Measurements from ENCODE around the gene CYP26B1. TPM values are rescaled to one million over a fixed set of nuclear protein-coding genes. Genes with fewer than 3 reads are reported as not detected.
A peak's percentile ranks its signal among the peaks of the same experiment; 100 is the strongest.

Gene CYP26B1
- total RNA-seq, 1 experiment from 2014 or later: 0.20 TPM

GRCh38 chr2:72126186-72127100 is 21.2 kb downstream of the CYP26B1 start:
- H3K18ac ChIP-seq (ENCODE audit: insufficient read length, low read depth, low read length): no peak overlapping the region
- H3K79me2 ChIP-seq (ENCODE audit: insufficient read depth, low read length): no peaks in the 10 kb centered on the region
- no peak overlapping the region for H4K8ac ChIP-seq (replicated peaks; ENCODE audit: insufficient read length, low read depth, low read length)
- no peaks in the 10 kb centered on the region; the same call in 1 of the 2 replicates for H3K4me1 ChIP-seq (ENCODE audit: insufficient read depth, low read length)
- peak; percentile 20 for DNase-seq
- peaks cover 20 to 26% of the 10 kb centered on the region in 2 experiments for H3K4me1 Mint-ChIP-seq
- H2BK20ac ChIP-seq (ENCODE audit: low read depth, low read length, poor library complexity, severe bottlenecking): no peak overlapping the region
- H2BK5ac ChIP-seq (ENCODE audit: insufficient read length, low read length): no peak overlapping the region
- no peak overlapping the region for H3K4me3 Mint-ChIP-seq
- no peak overlapping the region for H3K4me2 ChIP-seq (ENCODE audit: insufficient read depth, insufficient read length, low read length)
- no peak overlapping the region for H3K9ac ChIP-seq (ENCODE audit: extremely low read depth, insufficient read length, low read length)
- H3K56ac ChIP-seq (ENCODE audit: insufficient read length, low read depth, low read length): no peak overlapping the region
- no peak overlapping the region for H3T11ph ChIP-seq (ENCODE audit: low read length)
- H4K20me1 ChIP-seq (ENCODE audit: control insufficient read depth, insufficient read depth, insufficient read length): no peaks in the 10 kb centered on the region
- H4K5ac ChIP-seq (ENCODE audit: insufficient read length, low read depth, low read length): no peak overlapping the region
- WGBS (ENCODE audit: extremely low coverage, insufficient read length, low lambda C conversion rate): no CpG with 5 or more reads among the region's 10 CpGs
- H3K36me3 Mint-ChIP-seq (ENCODE audit: insufficient read depth in 1 of 3, low read depth in 3 of 3): no peaks in the 10 kb centered on the region
- H3K4ac ChIP-seq (ENCODE audit: low read depth, low read length): no peak overlapping the region
- no peak overlapping the region for H2BK12ac ChIP-seq (ENCODE audit: insufficient read length, low read depth, low read length)
- no peak overlapping the region for H2AFZ ChIP-seq (ENCODE audit: low read length)
- peaks cover 3% of the 10 kb centered on the region for H3K27me3 Mint-ChIP-seq (ENCODE audit: low read depth)
- no peak for TF ChIP-seq CTCF (conservative IDR thresholded peaks at IDR 0.05)
- H3K27ac Mint-ChIP-seq: no peak overlapping the region
- H3K9me3 ChIP-seq (ENCODE audit: control insufficient read depth, low read depth, low read length): no peaks in the 10 kb centered on the region
- H3K27me3 ChIP-seq (ENCODE audit: insufficient read depth, low read length): no peaks in the 10 kb centered on the region
- no peaks in the 10 kb centered on the region for H3K23me2 ChIP-seq (ENCODE audit: insufficient read length, low read depth, low read length, poor library complexity, severe bottlenecking)
- peaks cover 0 to 4% of the 10 kb centered on the region in 2 experiments; a peak in 2 of 5 replicates for H3K9me3 Mint-ChIP-seq
- H4K91ac ChIP-seq (ENCODE audit: insufficient read length, low read depth, low read length): no peak overlapping the region
- H2AK5ac ChIP-seq (ENCODE audit: insufficient read length, low read length): no peak overlapping the region
- H3K23ac ChIP-seq (ENCODE audit: insufficient read length, low read depth, low read length): no peak overlapping the region
- no peak overlapping the region for H3K27ac ChIP-seq (ENCODE audit: insufficient read length, low read depth, low read length)
- H2BK120ac ChIP-seq (ENCODE audit: low read depth, low read length, poor library complexity, severe bottlenecking): no peak overlapping the region
- no peak overlapping the region for H3K14ac ChIP-seq (ENCODE audit: insufficient read depth, low read length)
- H3K79me1 ChIP-seq (ENCODE audit: insufficient read depth, low read depth, low read length, poor library complexity, severe bottlenecking): no peaks in the 10 kb centered on the region
- H2BK15ac ChIP-seq (ENCODE audit: low read depth, low read length): no peak overlapping the region
